Heart left ventricle (tissue), 16 donors: ENCODE data around the gene TBC1D32. TPM values are rescaled to one million over a fixed set of nuclear protein-coding genes. Genes with fewer than 3 reads are reported as not detected.
"Not testable (repeated sequence)": the region's sequence is repeated elsewhere in the genome, so short reads cannot be mapped to it uniquely, and the experiment has no call there.

ENCODE experiments used
- ATAC-seq, 4 donors: fragments of 200-7000 bp; cut with Tn5 transposase; one replicate each; pipeline ENCODE4 v1.9.1; 2020 to 2022; ENCODE audit warnings: moderate library complexity in 4 of 4, mild to moderate bottlenecking in 3 of 4, moderate number of reproducible peaks in 1 of 4
- DNase-seq, 5 donors: peaks; one replicate each; pipeline ENCODE4 v3.0.0-alpha.2; 2020
- H3K27ac ChIP-seq, 12 donors: fragments of 200-600 bp; sonication (generic) in 4 of 12; one replicate each; pipeline versions ENCODE4 v1.5.0 to v1.8.0; 2016 to 2022; ENCODE audit warnings: mild to moderate bottlenecking in 2 of 12
- H3K27me3 ChIP-seq, 9 donors: fragments of 200-600 bp; sonication (generic) in 2 of 9; one replicate each; pipeline versions ENCODE4 v1.5.1 to v1.8.0; 2016 to 2022; ENCODE audit warnings: mild to moderate bottlenecking in 3 of 9
- H3K36me3 ChIP-seq, 9 donors: fragments of 200-600 bp; sonication (generic) in 2 of 9; one replicate each; pipeline versions ENCODE4 v1.5.0 to v1.8.0; 2018 to 2022; ENCODE audit warnings: mild to moderate bottlenecking in 2 of 9
- H3K4me1 ChIP-seq, 12 donors: fragments of 200-600 bp; sonication (generic) in 4 of 12; one replicate each; pipeline versions ENCODE4 v1.5.0 to v1.8.0; 2016 to 2022; ENCODE audit warnings: mild to moderate bottlenecking in 3 of 12
- H3K4me3 ChIP-seq, 12 donors: fragments of 200-600 bp; sonication (generic) in 4 of 12; one replicate each; pipeline versions ENCODE4 v1.5.0 to v1.8.0; 2017 to 2022; ENCODE audit warnings: mild to moderate bottlenecking in 9 of 12, moderate library complexity in 4 of 12
- H3K9me3 ChIP-seq, 12 donors: fragments of 200-600 bp; sonication (generic) in 4 of 12; one replicate each; pipeline versions ENCODE4 v1.5.0 to v1.8.0; 2016 to 2022; ENCODE audit warnings: mild to moderate bottlenecking in 1 of 12
- CTCF ChIP-seq, 12 donors: fragments of 200-600 bp; sonication (generic) in 4 of 12; IDR thresholded peaks; one replicate each; pipeline versions ENCODE4 v1.5.0 to v1.8.0; 2018 to 2022; ENCODE audit warnings: antibody characterized with exemption in 12 of 12, mild to moderate bottlenecking in 5 of 12
- POLR2A ChIP-seq, 2 donors: fragments of 450-650 bp; IDR thresholded peaks; one replicate each; pipeline ENCODE4 v1.6.1; 2017; ENCODE audit warnings: antibody characterized with exemption in 2 of 2, mild to moderate bottlenecking in 2 of 2, moderate library complexity in 2 of 2
- WGBS, 4 donors: extraction: QIAGEN DNeasy Blood & Tissue Kit in 2 of 4; methylation state at CpG; one replicate each; pipeline versions ENCODE4 v1.1.5 to v1.1.7; 2013 to 2018; 5-methylcytosine and 5-hydroxymethylcytosine counted together
- intact Hi-C, 10 donors: fragments of 100-400 bp; cut with DNase I; formaldehyde crosslinking; loops; one replicate each; pipeline versions ENCODE4 v1.11.1 to v1.14.2; 2022
- polyA plus RNA-seq, 2 donors: library from polyadenylated mRNA; stranded (reverse); fragments of 200-250 nt; gene quantifications; one replicate each; pipeline ENCODE4 v1.2.3, GENCODE V29; 2013
- total RNA-seq, 9 donors: library from RNA; depleted of rRNA in 2 of 9; stranded (reverse); fragments of >200 nt in 2 of 9; fragmentation: NEBNext Ultra II Directional in 3 of 9; extraction: Animal tissue kit (Norgen Biotek cat#: 25700) in 3 of 9; gene quantifications; one replicate each; pipeline versions ENCODE4 v1.1.0 to v1.2.4, GENCODE V29; 2016 to 2023
- donor health status: ischemic (EF 13 %, LVEDD 7.1; RV severe dilation, severe dysfunction).
- donor health status: healthy with polysubstance abuse.
- donor health status: DM: no; HTN: yes; CAD: no.
- donor health status: DM: no; HTN: no; CAD: no.
- donor health status: ischemic (EF 25% LVEDD 6.9; RV normal size, moderate dysfunction).
- donor health status: ischemic (EF 25% LVEDD 5.7; RV mildly dilated, moderate dysfunction).
- donor health status: healthy.
- donor health status: DM: yes; HTN: yes; CAD: no.
- donor health status: ischemic (EF 35%, LVEDD 5.7; RV mildly dilated, moderate dysfunction).
- donor health status: nonischemic (EF 11% LVEDD 7.7; RV severe dilation, severe dysfunction).
- donor health status: DM: yes; HTN: yes; CAD: no.
- donor health status: PGD.
- donor health status: ischemic (EF 29% LVEDD 5.4; RV normal size, mild dysfunction).
- donor health status: nonischemic (EF 23%, LVEDD 6.1; RV moderate dilation, normal function).

TBC1D32 gene
- total and polyA plus RNA-seq, 11 donors = 0.53 to 4.6 (median 2.7) TPM

GRCh38 chr6:121067381-121067780 is 266.9 kb downstream of the TBC1D32 start:
- no peak for TF ChIP-seq CTCF (IDR thresholded peaks at IDR 0.05)
- TF ChIP-seq POLR2A (IDR thresholded peaks at IDR 0.05) = no peak
- intact Hi-C loops = no loop called here
- H3K4me1 ChIP-seq = no peaks in the 10 kb centered on the region
- no peak overlapping the region for H3K4me3 ChIP-seq
- no peaks in the 10 kb centered on the region for H3K27me3 ChIP-seq
- DNase-seq = no peak
- no peaks in the 10 kb centered on the region for H3K36me3 ChIP-seq
- peaks cover 0 to 9% (median 0%) of the 10 kb centered on the region in 12 donors for H3K9me3 ChIP-seq
- no peak for ATAC-seq
- no peak overlapping the region for H3K27ac ChIP-seq

GRCh38 chr6:121064345-121064744 is 269.9 kb downstream of the TBC1D32 start:
- intact Hi-C loops = no loop called here
- Histone ChIP-seq H3K27ac (no peak overlapping the region), H3K27me3 (no peaks in the 10 kb centered on the region), H3K36me3 (no peaks in the 10 kb centered on the region), H3K9me3 (peaks cover 0 to 9% (median 0%) of the 10 kb centered on the region in 12 donors), H3K4me1 (no peaks in the 10 kb centered on the region), H3K4me3 (no peak overlapping the region)
- WGBS, 4 donors = 90 to 95% (median 92%) methylated on average over 3 of the region's 3 CpGs
- no peak for TF ChIP-seq CTCF (IDR thresholded peaks at IDR 0.05)
- TF ChIP-seq POLR2A (IDR thresholded peaks at IDR 0.05) = no peak
- DNase-seq (no peak), ATAC-seq (no peak)

- intact Hi-C loops = loop anchor here (2.0 to 10.0 kb wide), 13 partner anchors 247 to 1319 kb away; no protein-coding TSS in a partner anchor
- 28 to 31% (median 30%) methylated on average over 4 of the region's 4 CpGs for WGBS, 4 donors
- H3K4me3 ChIP-seq = no peak overlapping the region
- H3K27ac ChIP-seq = no peak overlapping the region
- DNase-seq (no peak), ATAC-seq (peak in 3 of 4 donors; percentile 67 to 69 (median 69))
- no peaks in the 10 kb centered on the region for H3K36me3 ChIP-seq
- peak; percentile 54 to 81 (median 68) for TF ChIP-seq CTCF (IDR thresholded peaks at IDR 0.05)
- TF ChIP-seq POLR2A (IDR thresholded peaks at IDR 0.05) = no peak
- no peaks in the 10 kb centered on the region for H3K9me3 ChIP-seq
- no peaks in the 10 kb centered on the region for H3K4me1 ChIP-seq
- H3K27me3 ChIP-seq = no peaks in the 10 kb centered on the region
Observed at GRCh38 chr6:121055572-121056163, 278.6 kb downstream of the TBC1D32 start.

DNA sequence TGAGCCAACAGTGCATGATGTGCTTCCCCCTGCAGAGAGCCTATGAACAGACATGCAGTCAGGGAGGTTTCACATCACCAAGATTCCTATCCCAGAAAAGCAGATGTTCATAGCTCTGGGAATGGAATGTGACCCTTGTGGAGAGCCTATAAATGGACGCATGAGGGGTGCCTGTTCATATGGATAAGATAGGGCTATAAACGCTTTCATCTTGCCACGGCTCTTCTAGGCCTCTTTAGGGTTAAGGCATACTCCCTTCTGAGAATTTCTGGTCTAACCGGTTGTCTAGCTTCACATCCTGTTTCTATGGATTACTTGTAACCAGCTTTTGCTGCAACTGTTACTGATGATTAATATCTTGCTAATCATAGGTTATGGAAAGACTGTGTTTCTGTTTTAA is 285.7 kb downstream of the TBC1D32 start:
- H3K27me3 ChIP-seq, H3K4me1 ChIP-seq, H3K36me3 ChIP-seq, H3K4me3 ChIP-seq, DNase-seq, ATAC-seq, intact Hi-C loops, H3K27ac ChIP-seq, H3K9me3 ChIP-seq: not testable (repeated sequence)
- 54 to 58% (median 57%) methylated on average over 4 of the region's 4 CpGs for WGBS, 4 donors

DNA sequence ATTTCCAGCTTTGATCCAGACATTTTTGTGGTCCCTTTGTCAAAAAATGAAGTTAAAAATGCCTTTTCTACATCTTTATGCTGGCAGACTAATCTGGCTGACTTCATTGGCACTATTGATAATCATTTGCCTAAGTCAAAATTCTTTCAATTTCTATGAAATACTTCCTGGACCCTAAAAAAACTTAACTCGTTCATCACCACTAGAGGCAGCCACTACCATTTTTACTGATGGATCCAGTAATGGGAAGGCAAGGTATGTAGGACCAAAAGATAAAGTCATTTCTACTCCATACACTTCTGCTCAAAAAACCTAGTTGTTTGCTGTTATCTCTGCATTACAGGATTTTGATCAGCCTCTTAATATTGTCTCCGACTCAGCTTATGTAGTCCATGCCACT is 289.4 kb downstream of the TBC1D32 start:
- intact Hi-C loops, H3K36me3 ChIP-seq, H3K4me3 ChIP-seq, DNase-seq, H3K9me3 ChIP-seq, ATAC-seq, H3K27ac ChIP-seq, H3K4me1 ChIP-seq, H3K27me3 ChIP-seq: not testable (repeated sequence)
- 66 to 87% (median 86%) methylated on average over 2 of the region's 2 CpGs for WGBS, 4 donors

- H3K27ac ChIP-seq, H3K4me1 ChIP-seq, DNase-seq, H3K9me3 ChIP-seq, intact Hi-C loops, ATAC-seq, H3K27me3 ChIP-seq, H3K4me3 ChIP-seq, H3K36me3 ChIP-seq: not testable (repeated sequence)
- 88 to 91% (median 89%) methylated on average over 8 of the region's 8 CpGs for WGBS, 4 donors
Observed at GRCh38 chr6:121043706-121044105, 290.6 kb downstream of the TBC1D32 start.

DNA sequence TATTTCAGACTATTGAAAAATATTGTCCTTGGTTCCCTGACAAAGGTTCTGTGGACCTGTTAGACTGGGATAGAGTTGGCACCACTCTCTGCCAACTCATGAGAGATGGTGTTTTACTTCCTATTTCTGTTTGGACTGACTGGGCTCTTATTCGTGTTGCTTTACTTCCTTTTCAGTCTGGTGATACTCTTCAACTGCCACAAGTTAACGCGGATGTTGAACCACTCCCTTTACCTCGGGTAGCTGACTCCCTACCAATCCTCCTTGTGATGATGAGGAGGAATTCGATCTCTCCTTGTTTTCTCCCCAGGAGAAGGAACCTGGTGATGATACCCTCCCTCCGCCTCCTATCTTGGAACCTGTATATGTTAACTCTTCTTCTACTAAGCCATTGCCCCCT is 291.1 kb downstream of the TBC1D32 start:
- DNase-seq, intact Hi-C loops, ATAC-seq, H3K27me3 ChIP-seq, H3K27ac ChIP-seq, H3K9me3 ChIP-seq, H3K4me3 ChIP-seq, H3K4me1 ChIP-seq, H3K36me3 ChIP-seq: not testable (repeated sequence)
- WGBS, 4 donors = 79 to 82% (median 80%) methylated on average over 6 of the region's 6 CpGs
